Measurements from ENCODE around the gene SHH. TPM values are rescaled to one million over a fixed set of nuclear protein-coding genes. Genes with fewer than 3 reads are reported as not detected.

The SHH gene
- total RNA-seq, 4 donors from 2014 or later, result 0.21 to 0.68 TPM; not detected in 2

- TF ChIP-seq POLR2AphosphoS5 (IDR thresholded peaks at IDR 0.05), result no peak
- TF ChIP-seq, protein P1, sequence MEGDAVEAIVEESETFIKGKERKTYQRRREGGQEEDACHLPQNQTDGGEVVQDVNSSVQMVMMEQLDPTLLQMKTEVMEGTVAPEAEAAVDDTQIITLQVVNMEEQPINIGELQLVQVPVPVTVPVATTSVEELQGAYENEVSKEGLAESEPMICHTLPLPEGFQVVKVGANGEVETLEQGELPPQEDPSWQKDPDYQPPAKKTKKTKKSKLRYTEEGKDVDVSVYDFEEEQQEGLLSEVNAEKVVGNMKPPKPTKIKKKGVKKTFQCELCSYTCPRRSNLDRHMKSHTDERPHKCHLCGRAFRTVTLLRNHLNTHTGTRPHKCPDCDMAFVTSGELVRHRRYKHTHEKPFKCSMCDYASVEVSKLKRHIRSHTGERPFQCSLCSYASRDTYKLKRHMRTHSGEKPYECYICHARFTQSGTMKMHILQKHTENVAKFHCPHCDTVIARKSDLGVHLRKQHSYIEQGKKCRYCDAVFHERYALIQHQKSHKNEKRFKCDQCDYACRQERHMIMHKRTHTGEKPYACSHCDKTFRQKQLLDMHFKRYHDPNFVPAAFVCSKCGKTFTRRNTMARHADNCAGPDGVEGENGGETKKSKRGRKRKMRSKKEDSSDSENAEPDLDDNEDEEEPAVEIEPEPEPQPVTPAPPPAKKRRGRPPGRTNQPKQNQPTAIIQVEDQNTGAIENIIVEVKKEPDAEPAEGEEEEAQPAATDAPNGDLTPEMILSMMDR (IDR thresholded peaks at IDR 0.05), result no peak
- no peak for TF ChIP-seq EP300 (IDR thresholded peaks at IDR 0.05)
- no peak for TF ChIP-seq POLR2A (IDR thresholded peaks at IDR 0.05)
- H3K4me3 ChIP-seq, result no peak overlapping the region
- 85% methylated on average over 19 of the region's 46 CpGs for WGBS
These were observed 18.9 kb upstream of the SHH start for GRCh38 chr7:155830961-155831806.

DNA sequence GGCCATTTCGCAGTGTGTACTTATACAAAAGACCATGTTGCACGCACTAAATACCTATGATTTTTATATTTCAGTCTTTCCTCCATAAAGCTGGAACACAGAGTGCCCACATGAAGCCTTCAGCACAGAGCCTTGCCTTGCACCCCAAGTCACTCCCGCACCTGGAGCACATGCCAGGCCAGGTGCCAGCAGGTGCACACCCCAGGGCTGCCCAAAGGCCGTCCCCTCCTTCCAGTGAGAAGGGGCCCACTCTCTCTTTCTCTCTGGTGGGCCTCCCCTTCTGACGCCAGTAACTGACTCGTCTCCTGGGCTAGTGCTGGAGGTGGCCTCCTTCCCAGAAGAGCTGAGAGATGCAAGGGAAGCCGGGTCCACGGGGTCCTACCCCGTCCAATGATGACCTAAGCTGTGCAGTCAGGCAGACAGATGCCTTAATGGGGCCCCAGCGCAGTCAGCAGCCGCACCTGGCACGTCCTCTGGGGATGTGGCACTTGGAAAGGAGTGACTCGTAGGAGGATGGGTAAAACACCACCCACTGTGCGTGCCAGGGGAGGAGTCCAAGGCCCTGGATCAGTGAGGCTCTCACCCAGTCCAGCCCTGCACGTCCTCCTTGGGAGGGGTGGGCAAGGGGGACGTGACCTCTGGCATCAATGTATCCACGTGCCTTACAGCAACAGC lies 17.7 kb upstream of the SHH start:
- H3K27ac ChIP-seq, result no peak overlapping the region
- no peak for DNase-seq (ENCODE audit: low spot score in 2 of 2)
- no peaks in the 10 kb centered on the region for H3K36me3 ChIP-seq
- WGBS, result 65% methylated on average over 17 of the region's 17 CpGs
- no peaks in the 10 kb centered on the region for H3K9me3 ChIP-seq
- H3K4me1 ChIP-seq, result no peaks in the 10 kb centered on the region
- TF ChIP-seq POLR2AphosphoS5 (IDR thresholded peaks at IDR 0.05) (no peak), EP300 (IDR thresholded peaks at IDR 0.05) (no peak), POLR2A (IDR thresholded peaks at IDR 0.05) (no peak)
- TF ChIP-seq, protein P1 (IDR thresholded peaks at IDR 0.05), result no peak
- H3K27me3 ChIP-seq, result peaks cover 30% of the 10 kb centered on the region
- H3K4me3 ChIP-seq, result no peak overlapping the region

More at GRCh38 chr7:155830961-155831806, 18.9 kb upstream of the SHH start:
- no peaks in the 10 kb centered on the region for H3K4me1 ChIP-seq
- no peaks in the 10 kb centered on the region for H3K36me3 ChIP-seq
- H3K9me3 ChIP-seq, result no peaks in the 10 kb centered on the region
- no peak overlapping the region for H3K27ac ChIP-seq
- DNase-seq (ENCODE audit: low spot score in 2 of 2), result peak in 1 of 2 donors; percentile 54
- H3K27me3 ChIP-seq, result peaks cover 30% of the 10 kb centered on the region

DNA sequence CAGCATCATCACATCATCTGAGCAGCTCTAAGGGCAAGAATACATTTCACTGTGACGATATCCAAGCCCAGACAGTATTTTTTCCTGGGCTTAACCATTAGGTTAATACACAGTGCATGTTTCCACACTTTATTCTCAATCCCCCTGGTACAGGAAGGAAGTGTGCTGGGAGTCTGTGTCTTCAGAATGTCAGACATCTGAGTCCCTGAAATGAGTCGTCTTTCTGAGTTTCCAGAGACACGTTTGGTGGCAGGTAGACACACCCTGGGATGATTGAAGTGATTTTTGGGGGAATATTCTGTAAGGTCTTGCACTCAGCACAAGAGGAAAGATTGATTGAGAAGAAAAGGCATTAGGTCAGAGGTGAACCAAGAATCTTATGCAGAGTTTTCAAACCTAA lies 13.1 kb upstream of the SHH start:
- Histone ChIP-seq H3K4me3 (no peak overlapping the region), H3K27me3 (peaks cover 49% of the 10 kb centered on the region), H3K36me3 (no peaks in the 10 kb centered on the region), H3K9me3 (no peaks in the 10 kb centered on the region), H3K27ac (no peak overlapping the region), H3K4me1 (no peaks in the 10 kb centered on the region)
- TF ChIP-seq POLR2A (IDR thresholded peaks at IDR 0.05) (no peak), EP300 (IDR thresholded peaks at IDR 0.05) (no peak)
- WGBS, result 16% methylated on average over 3 of the region's 3 CpGs
- no peak for DNase-seq (ENCODE audit: low spot score in 2 of 2)

DNA sequence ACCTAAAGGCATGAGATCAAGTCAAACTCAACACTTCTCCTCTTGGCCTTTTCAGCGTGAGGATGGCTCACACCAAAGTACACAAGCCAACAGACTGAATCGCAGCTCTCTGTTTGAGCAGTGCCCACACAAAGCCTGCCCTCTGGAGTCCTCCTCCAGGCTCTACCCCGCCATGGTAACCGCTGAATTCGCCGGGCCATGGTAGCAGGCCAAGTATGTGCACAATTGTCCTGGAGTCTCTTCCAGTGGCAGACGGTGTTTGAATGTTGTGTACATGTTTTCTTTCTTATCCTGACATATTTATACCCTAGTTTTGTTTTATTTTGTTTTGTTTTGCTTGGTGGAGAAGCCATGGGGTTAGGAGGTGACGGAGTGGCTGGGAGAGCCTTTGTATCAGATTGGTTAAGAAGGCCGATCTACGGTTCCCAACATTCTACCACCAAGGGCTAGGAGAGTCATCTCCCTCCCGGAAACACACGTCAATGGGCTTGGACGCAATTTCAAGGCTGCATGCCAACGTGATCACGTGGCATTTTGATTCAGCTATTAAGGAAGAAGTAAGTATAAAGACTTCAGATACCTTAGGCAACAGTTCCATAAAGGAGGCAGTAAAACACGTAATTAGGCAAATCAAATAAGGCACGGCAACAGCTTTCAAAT lies 12.1 kb upstream of the SHH start:
- H3K36me3 ChIP-seq, result no peaks in the 10 kb centered on the region
- TF ChIP-seq, protein P1 (IDR thresholded peaks at IDR 0.05), result no peak
- TF ChIP-seq POLR2AphosphoS5 (IDR thresholded peaks at IDR 0.05), result no peak
- TF ChIP-seq EP300 (IDR thresholded peaks at IDR 0.05), result no peak
- DNase-seq (ENCODE audit: low spot score in 2 of 2), result no peak
- no peak overlapping the region for H3K4me3 ChIP-seq
- 67% methylated on average over 17 of the region's 17 CpGs for WGBS
- no peak overlapping the region for H3K27ac ChIP-seq
- H3K9me3 ChIP-seq, result no peaks in the 10 kb centered on the region
- H3K4me1 ChIP-seq, result no peaks in the 10 kb centered on the region
- peaks cover 50% of the 10 kb centered on the region for H3K27me3 ChIP-seq

- H3K4me1 ChIP-seq, result no peaks in the 10 kb centered on the region
- TF ChIP-seq POLR2AphosphoS5 (IDR thresholded peaks at IDR 0.05) (no peak), POLR2A (IDR thresholded peaks at IDR 0.05) (no peak), EP300 (IDR thresholded peaks at IDR 0.05) (no peak)
- TF ChIP-seq, protein P1 (IDR thresholded peaks at IDR 0.05), result no peak
- H3K27ac ChIP-seq, result no peak overlapping the region
- no peaks in the 10 kb centered on the region for H3K36me3 ChIP-seq
- H3K27me3 ChIP-seq, result peaks cover 70% of the 10 kb centered on the region
- no peak for DNase-seq (ENCODE audit: low spot score in 2 of 2)
- WGBS, result 88% methylated on average over 8 of the region's 11 CpGs
- H3K4me3 ChIP-seq, result no peak overlapping the region
- H3K9me3 ChIP-seq, result no peaks in the 10 kb centered on the region
These were observed 9.6 kb upstream of the SHH start for GRCh38 chr7:155821851-155822250.
